Osteoblast (primary cell): ENCODE measurements around the gene RUNDC1. TPM values are rescaled to one million over a fixed set of nuclear protein-coding genes. Genes with fewer than 3 reads are reported as not detected.
A peak's percentile ranks its signal among the peaks of the same experiment; 100 is the strongest.

Source experiments
- DNase-seq: peaks from one replicate; pipeline ENCODE4 v3.0.0; 2011; ENCODE audit warnings: low spot score, mixed read lengths; ENCODE audit not compliant: insufficient read length; ENCODE audit errors: missing footprints
- H2AFZ ChIP-seq: 2 replicates; pipeline ENCODE4 v1.6.0; 2011; ENCODE audit warnings: mild to moderate bottlenecking, low read length
- H3K27ac ChIP-seq: 2 replicates; pipeline ENCODE4 v1.5.1; 2011; ENCODE audit warnings: mild to moderate bottlenecking, low read depth, low read length, moderate library complexity
- H3K27me3 ChIP-seq: 2 replicates; pipeline ENCODE4 v1.6.0; 2012; ENCODE audit warnings: mild to moderate bottlenecking, control low read depth, inconsistent platforms, low read length, moderate library complexity; ENCODE audit not compliant: insufficient read depth
- H3K36me3 ChIP-seq: 2 replicates; pipeline ENCODE4 v1.5.1; 2011; ENCODE audit warnings: mild to moderate bottlenecking, low read length, control low read depth, moderate library complexity; ENCODE audit not compliant: insufficient read depth
- H3K4me1 ChIP-seq: 2 replicates; pipeline ENCODE4 v1.5.1; 2011; ENCODE audit warnings: mild to moderate bottlenecking, low read length, control low read depth, moderate library complexity; ENCODE audit not compliant: insufficient read depth
- H3K4me2 ChIP-seq: 2 replicates; pipeline ENCODE4 v1.6.0; 2011; ENCODE audit warnings: mild to moderate bottlenecking, low read length; ENCODE audit not compliant: insufficient read depth
- H3K4me3 ChIP-seq: fragments of 200-600 bp; sonication (generic); 3 replicates; pipeline ENCODE4 v1.5.1; 2012; ENCODE audit warnings: mild to moderate bottlenecking, low read length, inconsistent platforms; ENCODE audit not compliant: insufficient read depth
- H3K79me2 ChIP-seq: 2 replicates; pipeline ENCODE4 v1.6.0; 2012; ENCODE audit warnings: mild to moderate bottlenecking, low read length, control low read depth, inconsistent platforms; ENCODE audit not compliant: insufficient read depth
- H3K9me3 ChIP-seq: 2 replicates; pipeline ENCODE4 v1.5.1; 2011; ENCODE audit warnings: low read depth, low read length, control low read depth
- H4K20me1 ChIP-seq: 2 replicates; pipeline ENCODE4 v1.6.0; 2012; ENCODE audit warnings: mild to moderate bottlenecking, low read length, control low read depth; ENCODE audit not compliant: insufficient read depth
- CTCF ChIP-seq: IDR thresholded peaks from 2 replicates; pipeline ENCODE4 v1.5.1; 2011; ENCODE audit warnings: mild to moderate bottlenecking, low read depth, low read length, moderate library complexity; ENCODE audit errors: extremely low read depth
- total RNA-seq: library from RNA; depleted of rRNA; stranded (reverse); fragments of >200 nt; gene quantifications from 2 replicates; pipeline ENCODE4 v1.2.3, GENCODE V29; 2012

RUNDC1 gene
- total RNA-seq, 1 donor: 10.1 TPM

- Histone ChIP-seq H2AFZ (no peak overlapping the region), H3K79me2 (peaks cover 41% of the 10 kb centered on the region), H3K27ac (no peak overlapping the region), H3K9me3 (no peaks in the 10 kb centered on the region), H3K4me3 (no peak overlapping the region), H3K36me3 (peaks cover 42% of the 10 kb centered on the region), H3K4me1 (peaks cover 15% of the 10 kb centered on the region), H3K27me3 (no peaks in the 10 kb centered on the region), H4K20me1 (peaks cover 22% of the 10 kb centered on the region), H3K4me2 (no peak overlapping the region)
- TF ChIP-seq CTCF: no peak
- peak; percentile 37 for DNase-seq
Measured at GRCh38 chr17:43014649-43015542, 34.5 kb downstream of the RUNDC1 start.

GRCh38 chr17:43015579-43015978 is 35.2 kb downstream of the RUNDC1 start:
- Histone ChIP-seq H3K79me2 (peaks cover 48% of the 10 kb centered on the region), H3K4me2 (no peak overlapping the region), H3K4me1 (peaks cover 22% of the 10 kb centered on the region), H3K36me3 (peaks cover 46% of the 10 kb centered on the region), H3K27ac (no peak overlapping the region), H4K20me1 (peaks cover 26% of the 10 kb centered on the region), H3K4me3 (no peak overlapping the region), H2AFZ (no peak overlapping the region), H3K9me3 (no peaks in the 10 kb centered on the region), H3K27me3 (no peaks in the 10 kb centered on the region)
- TF ChIP-seq CTCF: no peak
- DNase-seq: peak; percentile 35

- peaks cover 46% of the 10 kb centered on the region for H3K36me3 ChIP-seq
- peaks cover 26% of the 10 kb centered on the region for H4K20me1 ChIP-seq
- no peak for TF ChIP-seq CTCF
Measured at GRCh38 chr17:43016216-43016615, 35.9 kb downstream of the RUNDC1 start.

GRCh38 chr17:43018008-43018853 is 37.9 kb downstream of the RUNDC1 start:
- Histone ChIP-seq H3K4me2 (no peak overlapping the region), H3K9me3 (no peaks in the 10 kb centered on the region), H3K27me3 (no peaks in the 10 kb centered on the region), H3K36me3 (peaks cover 40% of the 10 kb centered on the region), H3K27ac (no peak overlapping the region), H3K79me2 (peaks cover 65% of the 10 kb centered on the region), H4K20me1 (peaks cover 26% of the 10 kb centered on the region), H3K4me1 (peaks cover 27% of the 10 kb centered on the region), H3K4me3 (no peak overlapping the region), H2AFZ (no peak overlapping the region)
- TF ChIP-seq CTCF: no peak
- peak; percentile 76 for DNase-seq

More at GRCh38 chr17:43016216-43016615, 35.9 kb downstream of the RUNDC1 start:
- peaks cover 27% of the 10 kb centered on the region for H3K4me1 ChIP-seq
- peaks cover 53% of the 10 kb centered on the region for H3K79me2 ChIP-seq
- DNase-seq: peak; percentile 14
- H3K9me3 ChIP-seq: no peaks in the 10 kb centered on the region
- H3K27me3 ChIP-seq: no peaks in the 10 kb centered on the region
- no peak overlapping the region for H2AFZ ChIP-seq
- H3K4me2 ChIP-seq: no peak overlapping the region
- H3K27ac ChIP-seq: no peak overlapping the region
- no peak overlapping the region for H3K4me3 ChIP-seq
